22Rv1 (cell line): Measurements from ENCODE around the gene CKLF.

Source experiments
- H3K27ac ChIP-seq: fragments of 450-650 bp; 2 replicates; pipeline ENCODE4 v1.5.1; 2017
- CTCF ChIP-seq: fragments of 450-650 bp; IDR thresholded peaks from 2 replicates; pipeline ENCODE4 v1.5.1; 2017; ENCODE audit warnings: mild to moderate bottlenecking
- ZFX ChIP-seq: fragments of 450-650 bp; IDR thresholded peaks from 2 replicates; pipeline ENCODE4 v1.6.1; 2017; ENCODE audit warnings: antibody characterized with exemption, borderline replicate concordance

CKLF gene

DNA sequence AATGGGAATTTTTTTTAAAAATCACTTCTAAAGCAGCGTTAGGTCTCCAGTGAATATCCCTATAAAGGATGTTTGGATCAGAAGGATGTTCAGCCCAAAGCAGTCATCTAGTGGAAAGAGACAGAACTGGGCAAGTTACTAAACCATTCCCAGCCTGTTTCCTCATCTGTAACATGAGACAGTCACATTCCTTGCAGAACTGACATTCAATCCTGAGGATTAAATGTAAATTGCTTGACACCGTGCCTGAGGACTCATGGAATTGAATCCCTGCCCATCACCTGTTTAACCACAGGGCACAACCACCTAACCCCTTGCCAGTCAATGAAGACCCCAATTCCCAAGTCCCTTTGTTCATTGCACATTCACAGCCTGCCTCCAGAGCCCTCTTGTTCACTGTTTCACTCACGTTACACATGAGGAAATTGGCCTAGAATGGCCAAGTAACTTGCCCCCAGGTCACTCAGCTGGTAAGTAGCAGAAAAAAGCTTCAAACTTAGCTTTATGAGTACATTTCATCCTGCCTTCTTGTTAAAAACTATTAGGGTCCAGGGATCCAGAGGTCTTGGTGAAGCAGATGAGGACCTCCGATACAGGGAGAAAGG lies 28.3 kb downstream of the CKLF start:
- TF ChIP-seq CTCF (no peak), ZFX (no peak)
- no peak overlapping the region for H3K27ac ChIP-seq

GRCh38 chr16:66581246-66581952 lies 29.0 kb downstream of the CKLF start:
- TF ChIP-seq ZFX: no peak
- TF ChIP-seq CTCF: no peak
- H3K27ac ChIP-seq: no peak overlapping the region

DNA sequence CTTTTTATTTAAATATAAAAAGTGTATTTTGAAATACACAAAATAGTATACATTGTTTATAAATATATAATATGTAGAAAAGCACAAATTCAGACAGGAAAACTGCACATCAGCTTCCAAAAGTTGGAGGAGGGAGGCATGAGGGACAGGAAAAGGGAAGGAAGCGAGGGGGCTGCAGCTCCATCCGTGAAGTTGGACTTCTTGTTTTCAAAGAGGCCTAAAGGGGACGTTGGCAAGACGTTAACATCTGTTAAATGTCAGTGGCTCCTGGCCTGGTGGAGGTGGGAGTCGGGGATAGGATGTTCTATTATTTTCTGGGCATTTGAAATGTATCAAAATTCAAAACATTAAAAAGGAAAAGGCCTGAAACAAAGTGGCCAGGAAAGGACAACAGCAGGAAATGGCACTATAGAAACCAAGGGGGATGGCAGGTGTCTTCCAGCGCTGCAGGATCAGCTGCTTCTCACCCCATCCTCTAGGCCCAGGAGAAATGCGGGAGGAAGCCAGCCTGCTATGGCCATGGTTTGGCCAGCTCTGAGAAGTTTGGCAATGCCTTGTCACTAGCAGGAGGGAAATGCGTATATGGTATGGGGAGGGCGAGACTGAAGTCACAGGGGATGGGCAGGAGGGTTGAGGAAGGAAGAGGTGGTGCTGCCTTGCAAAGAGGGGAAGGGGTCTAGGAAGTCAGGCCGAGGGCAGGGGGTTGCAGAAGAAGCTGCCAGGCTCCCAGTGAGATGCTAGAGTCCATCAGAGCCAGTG lies 33.3 kb downstream of the CKLF start:
- TF ChIP-seq CTCF: no peak
- TF ChIP-seq ZFX: no peak
- H3K27ac ChIP-seq: no peak overlapping the region

DNA sequence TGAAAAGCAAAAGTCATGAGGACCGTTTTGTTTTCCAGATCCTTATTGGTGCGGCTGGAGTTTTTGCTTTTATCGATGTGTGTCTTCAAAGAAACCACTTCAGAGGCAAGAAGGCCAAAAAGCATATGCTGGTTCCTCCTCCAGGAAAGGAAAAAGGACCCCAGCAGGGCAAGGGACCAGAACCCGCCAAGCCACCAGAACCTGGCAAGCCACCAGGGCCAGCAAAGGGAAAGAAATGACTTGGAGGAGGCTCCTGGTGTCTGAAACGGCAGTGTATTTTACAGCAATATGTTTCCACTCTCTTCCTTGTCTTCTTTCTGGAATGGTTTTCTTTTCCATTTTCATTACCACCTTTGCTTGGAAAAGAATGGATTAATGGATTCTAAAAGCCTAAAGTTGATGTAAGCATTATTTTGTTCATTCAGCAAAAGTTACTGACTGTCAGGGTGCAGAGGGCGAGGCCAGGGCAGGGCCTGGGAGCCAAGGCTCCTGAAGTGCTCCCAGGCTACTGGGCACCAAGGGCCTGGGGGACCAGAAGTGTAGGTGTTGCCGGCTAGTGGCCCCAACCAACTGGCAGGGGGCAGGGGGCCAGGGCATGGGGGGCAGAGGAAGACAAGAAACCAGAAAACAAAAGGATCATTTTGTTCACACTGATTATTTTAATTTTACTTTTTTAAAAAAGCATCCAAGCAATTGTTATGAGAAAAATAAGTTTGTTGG lies 35.7 kb downstream of the CKLF start:
- TF ChIP-seq CTCF (no peak), ZFX (no peak)
- no peak overlapping the region for H3K27ac ChIP-seq

DNA sequence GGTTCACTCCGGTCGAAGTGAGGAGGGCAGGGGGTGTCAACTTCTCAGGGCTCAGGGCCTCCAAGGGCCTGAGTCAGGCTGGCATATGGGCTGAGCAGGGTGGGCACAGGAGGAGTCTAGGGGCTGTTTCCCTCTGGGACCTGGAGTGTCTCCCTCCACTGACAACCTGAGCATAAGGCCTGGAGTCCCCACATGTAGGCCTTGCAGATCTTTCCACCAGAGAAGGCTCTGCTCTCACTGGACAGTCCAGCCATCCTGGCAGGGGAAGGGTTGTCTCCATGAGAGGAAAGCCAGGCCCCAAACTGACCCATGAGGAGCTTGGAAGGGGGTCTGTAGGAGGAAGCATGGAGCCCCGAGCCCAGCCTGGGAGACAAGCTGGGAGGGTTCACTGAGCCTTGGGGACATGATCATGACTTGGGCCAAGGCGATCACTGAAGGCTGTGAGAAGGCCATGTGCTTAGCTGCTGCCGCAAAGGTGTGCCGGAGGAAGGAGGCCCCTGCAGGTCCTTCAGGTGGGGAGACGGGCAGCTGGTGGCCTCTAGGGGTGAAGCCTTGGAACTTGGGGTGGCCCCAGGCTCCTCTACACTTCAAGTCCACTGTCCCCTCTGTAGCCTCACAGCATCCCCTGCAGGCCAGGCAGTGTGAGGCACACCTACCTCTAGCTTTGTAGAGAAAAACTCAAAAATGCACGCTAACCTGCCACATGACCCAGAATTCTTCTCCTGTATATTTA lies 36.8 kb downstream of the CKLF start:
- H3K27ac ChIP-seq: no peak overlapping the region
- TF ChIP-seq ZFX (no peak), CTCF (no peak; the same call in 1 of the 2 replicates)

DNA sequence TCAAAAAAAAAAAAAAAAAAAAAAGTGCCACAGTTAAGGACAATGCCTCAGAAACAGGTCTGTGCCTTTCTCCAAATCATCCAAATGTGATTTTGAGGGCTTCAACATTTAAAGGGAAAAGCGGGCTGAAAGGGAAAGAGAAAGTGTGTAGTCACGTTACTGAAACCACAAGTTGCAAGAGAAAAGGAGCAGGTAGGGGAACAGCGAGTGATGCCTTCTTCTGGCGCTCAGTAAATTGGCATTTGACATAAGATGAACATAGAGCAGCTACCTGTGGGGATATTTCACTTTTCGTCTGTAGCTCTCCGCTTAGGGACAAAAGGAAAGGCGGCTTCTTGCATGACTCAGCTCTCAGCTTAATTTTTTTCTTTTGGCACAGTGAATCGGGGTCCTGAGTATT lies 37.9 kb downstream of the CKLF start:
- no peak for TF ChIP-seq ZFX
- no peak for TF ChIP-seq CTCF
- H3K27ac ChIP-seq: no peak overlapping the region
